GM06990 (cell line): ENCODE results near the gene SUPT20H.

Experiments used
- DNase-seq: peaks from one replicate; pipeline ENCODE4 v3.0.0-alpha.2; 2011; ENCODE audit not compliant: insufficient read length; ENCODE audit errors: extremely low read depth
- H3K27me3 ChIP-seq: replicated peaks from 2 replicates; pipeline ENCODE4 v1.6.0; 2011; ENCODE audit warnings: low read length; ENCODE audit not compliant: control insufficient read depth, insufficient read depth
- H3K36me3 ChIP-seq: 2 replicates; pipeline ENCODE4 v1.5.1; 2011; ENCODE audit warnings: low read length; ENCODE audit not compliant: control insufficient read depth, insufficient read depth
- H3K4me3 ChIP-seq: replicated peaks from 2 replicates; pipeline ENCODE4 v1.5.1; 2011; ENCODE audit warnings: low read depth, mild to moderate bottlenecking, control low read depth, low read length
- CTCF ChIP-seq: IDR thresholded peaks from 2 replicates; pipeline ENCODE4 v1.5.1; 2011; ENCODE audit warnings: low read length, control low read depth, mild to moderate bottlenecking, inconsistent platforms; ENCODE audit not compliant: insufficient read depth, poor library complexity, severe bottlenecking

Gene SUPT20H

GRCh38 chr13:36965767-36966166, 93.7 kb downstream of the SUPT20H start:
- no peak for TF ChIP-seq CTCF
- H3K36me3 ChIP-seq: peaks cover 12% of the 10 kb centered on the region
- DNase-seq: no peak
- H3K27me3 ChIP-seq: no peaks in the 10 kb centered on the region
- H3K4me3 ChIP-seq: no peak overlapping the region

- no peak for TF ChIP-seq CTCF
- Histone ChIP-seq H3K27me3 (no peaks in the 10 kb centered on the region), H3K36me3 (peaks cover 10% of the 10 kb centered on the region), H3K4me3 (no peak overlapping the region)
- no peak for DNase-seq
Observed at GRCh38 chr13:36959456-36960116, 99.9 kb downstream of the SUPT20H start.
